ENCODE data around the gene CHD1L.
"Not testable (repeated sequence)": the region's sequence is repeated elsewhere in the genome, so short reads cannot be mapped to it uniquely, and the experiment has no call there.

The CHD1L gene

GRCh38 chr1:147235822-147236221, 6.7 kb upstream of the CHD1L start:
- no peak for DNase-seq

DNA sequence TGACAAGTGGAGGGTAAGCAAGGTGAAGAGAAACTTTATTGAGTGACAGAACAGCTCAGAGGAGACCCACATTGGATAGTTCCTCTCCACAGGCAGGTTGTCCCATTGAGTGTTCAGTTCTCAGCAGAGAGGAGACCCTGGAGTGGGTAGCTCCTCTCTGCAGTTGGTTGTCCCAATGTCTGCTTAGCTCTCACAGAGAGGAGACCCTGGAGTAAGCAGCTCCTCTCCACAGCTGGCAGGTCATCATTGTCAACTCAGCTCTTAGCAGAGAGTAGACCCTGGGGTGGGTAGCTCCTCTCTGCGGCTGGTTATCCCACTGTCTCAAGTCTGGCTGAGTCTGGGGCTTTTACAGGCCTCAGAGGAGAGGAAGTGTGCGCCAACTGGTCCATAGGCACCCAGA, 6.0 kb upstream of the CHD1L start:
- no peak for DNase-seq

- no peak for DNase-seq
These were observed 5.3 kb upstream of the CHD1L start for GRCh38 chr1:147236959-147237791.

- DNase-seq, result no peak
These were observed 4.2 kb upstream of the CHD1L start for GRCh38 chr1:147238053-147238902.

GRCh38 chr1:147238925-147239820, 3.3 kb upstream of the CHD1L start:
- no peak for DNase-seq

DNA sequence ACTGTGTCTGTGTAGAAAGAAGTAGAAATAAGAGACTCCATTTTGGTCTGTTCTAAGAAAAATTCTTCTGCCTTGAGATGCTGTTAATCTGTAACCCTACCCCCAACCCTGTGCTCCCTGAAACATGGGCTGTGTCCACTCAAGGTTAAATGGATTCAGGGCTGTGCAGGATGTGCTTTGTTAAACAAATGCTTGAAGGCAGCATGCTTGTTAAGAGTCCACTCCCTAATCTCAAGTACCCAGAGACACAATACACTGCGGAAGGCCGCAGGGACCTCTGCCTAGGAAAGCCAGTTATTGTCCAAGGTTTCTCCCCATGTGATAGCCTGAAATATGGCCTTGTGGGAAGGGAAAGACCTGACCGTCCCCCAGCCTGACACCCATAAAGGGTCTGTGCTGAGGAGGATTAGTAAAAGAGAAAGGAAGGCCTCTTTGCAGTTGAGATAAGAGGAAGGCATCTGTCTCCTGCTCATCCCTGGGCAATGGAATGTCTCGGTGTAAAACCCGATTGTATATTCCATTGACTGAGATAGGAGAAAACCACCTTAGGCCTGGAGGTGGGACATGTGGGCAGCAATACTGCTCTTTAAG, 2.3 kb upstream of the CHD1L start:
- DNase-seq, result not testable (repeated sequence)

- DNase-seq, result no peak
These were observed 493 bp upstream of the CHD1L start for GRCh38 chr1:147241934-147242448.

DNA sequence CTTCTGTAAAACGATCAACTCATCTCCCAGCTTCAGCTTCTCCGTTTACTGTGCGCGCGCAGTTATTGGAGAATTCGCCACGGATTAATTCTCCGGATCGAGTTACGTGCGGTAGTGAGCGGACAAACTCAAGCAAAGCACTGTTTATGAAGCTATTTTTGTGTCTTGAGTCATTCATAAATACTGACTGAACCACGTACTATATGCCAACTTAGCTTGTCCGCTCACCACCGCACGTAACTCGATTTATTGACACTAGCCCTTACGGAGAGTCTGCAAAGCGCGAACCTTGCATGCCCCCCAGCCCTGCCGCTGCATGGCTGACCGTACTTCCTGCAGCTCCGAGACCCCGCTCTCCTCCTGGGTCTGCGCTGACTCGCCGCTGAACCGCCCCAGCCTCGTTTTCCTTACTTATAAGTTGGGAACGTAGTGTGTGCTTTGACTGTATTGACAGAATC, 773 bp downstream of the CHD1L start:
- no peak for DNase-seq

GRCh38 chr1:147243841-147244240, 1.4 kb downstream of the CHD1L start:
- no peak for DNase-seq

GRCh38 chr1:147245129-147245528, 2.6 kb downstream of the CHD1L start:
- DNase-seq, result no peak

DNA sequence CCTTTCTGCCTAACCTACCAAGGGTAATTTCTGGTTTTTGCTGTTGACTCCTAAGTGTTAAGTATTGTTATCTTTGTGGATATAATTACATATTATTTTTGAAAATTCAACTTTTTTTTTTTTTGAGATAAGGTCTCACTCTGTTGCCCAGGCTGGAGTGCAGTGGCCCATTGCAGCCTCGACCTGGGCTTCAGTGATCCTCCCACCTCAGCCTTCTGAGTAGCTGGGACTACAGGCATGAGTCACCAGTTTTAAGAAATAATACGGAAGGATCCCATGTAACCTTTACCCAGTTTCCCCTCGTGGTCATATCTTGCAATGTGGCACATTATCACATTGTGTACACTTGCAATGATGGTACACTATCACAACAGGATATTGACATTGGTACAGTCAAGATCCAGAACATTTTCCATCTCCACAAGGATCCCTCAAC, 3.1 kb downstream of the CHD1L start:
- DNase-seq, result no peak

- DNase-seq, result no peak
These were observed 3.7 kb downstream of the CHD1L start for GRCh38 chr1:147246044-147246690.

GRCh38 chr1:147246910-147247655, 4.6 kb downstream of the CHD1L start:
- no peak for DNase-seq

GRCh38 chr1:147247656-147248238, 5.3 kb downstream of the CHD1L start:
- DNase-seq, result no peak

GRCh38 chr1:147252540-147252939, 10.1 kb downstream of the CHD1L start:
- no peak for DNase-seq

- no peak for DNase-seq
These were observed 18.5 kb downstream of the CHD1L start for GRCh38 chr1:147260956-147261355.

GRCh38 chr1:147264158-147264768, 21.8 kb downstream of the CHD1L start:
- no peak for DNase-seq

- no peak for DNase-seq
These were observed 23.9 kb downstream of the CHD1L start for GRCh38 chr1:147266381-147266780.

DNA sequence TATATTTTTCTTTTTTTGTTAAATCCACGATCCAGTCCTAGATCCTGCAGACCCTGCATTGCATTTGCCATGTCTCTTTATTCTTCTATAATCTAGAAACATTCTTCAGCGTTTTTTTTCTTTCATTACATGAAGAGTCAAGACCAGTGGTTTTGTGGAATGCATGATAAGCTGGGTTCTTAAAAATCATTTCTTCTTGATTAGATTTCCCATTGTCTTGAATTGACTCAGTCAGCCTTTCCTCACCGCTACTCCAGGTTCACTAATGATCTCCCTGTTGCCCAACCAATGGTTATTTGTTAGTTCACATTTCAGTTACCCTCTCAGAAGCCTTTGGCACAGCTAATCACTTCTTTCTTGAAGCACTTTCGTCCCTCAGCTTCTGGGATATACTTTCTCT, 25.2 kb downstream of the CHD1L start:
- no peak for DNase-seq

DNA sequence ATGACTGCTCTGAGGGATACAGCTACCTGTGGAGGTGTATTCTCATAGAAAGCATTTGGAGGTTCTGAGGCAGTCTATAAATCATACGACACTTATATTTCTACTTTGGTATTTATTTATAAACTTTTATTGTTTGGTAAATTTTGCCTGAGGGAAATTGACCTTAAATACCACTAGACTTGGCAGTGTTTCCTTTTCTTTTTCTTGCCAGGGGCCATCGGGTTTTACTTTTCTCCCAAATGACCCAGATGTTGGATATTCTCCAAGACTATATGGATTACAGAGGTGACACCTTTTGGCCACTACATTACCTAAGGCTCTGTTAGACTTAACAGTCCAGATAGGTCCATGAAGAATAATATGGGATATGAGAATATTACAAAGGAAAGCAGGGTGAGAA, 28.2 kb downstream of the CHD1L start:
- DNase-seq, result no peak

All from activated CD4-positive, alpha-beta T cell treated with anti-CD3 and anti-CD28 coated beads for 1 hour (primary cell).